GM23248 (cell line): Measurements from ENCODE around the gene EXOC2.

ENCODE experiments used
- EZH2 ChIP-seq: fragments of 200-600 bp; sonication (generic); IDR thresholded peaks from 2 replicates; pipeline ENCODE4 v1.6.1; 2018; ENCODE audit warnings: antibody characterized with exemption, mild to moderate bottlenecking; ENCODE audit not compliant: insufficient read depth, poor library complexity, severe bottlenecking
- EZH2phosphoT487 ChIP-seq: fragments of 200-600 bp; sonication (generic); IDR thresholded peaks from 2 replicates; pipeline ENCODE4 v1.6.1; 2018; ENCODE audit warnings: antibody characterized with exemption, moderate library complexity, mild to moderate bottlenecking, low read depth; ENCODE audit not compliant: insufficient read depth

GRCh38 chr6:454148-454991 is 238.6 kb downstream of the EXOC2 start:
- TF ChIP-seq EZH2phosphoT487, result no peak
- TF ChIP-seq EZH2, result no peak
